Right lobe of liver (tissue), 4 donors: ENCODE measurements around the gene HIF1A.

Experiments
- POLR2A ChIP-seq: fragments of 450-650 bp; IDR thresholded peaks from one replicate; pipeline ENCODE4 v1.6.1; 2017; ENCODE audit warnings: antibody characterized with exemption, mild to moderate bottlenecking
- TF ChIP-seq, protein P1 (sequence below), 4 donors: fragments of 200-600 bp in 3 of 4; fragments of 450-650 bp in 1 of 4; IDR thresholded peaks; one replicate each; pipeline versions ENCODE4 v1.5.1 to v1.8.0; 2016 to 2022; ENCODE audit warnings: antibody characterized with exemption in 4 of 4, mild to moderate bottlenecking in 2 of 4
- donor health status: DM: no; HTN: no; CAD: no.
- donor health status: DM: no; HTN: no; CAD: no.
- donor health status: DM: no; HTN: yes; CAD: no.

DNA sequence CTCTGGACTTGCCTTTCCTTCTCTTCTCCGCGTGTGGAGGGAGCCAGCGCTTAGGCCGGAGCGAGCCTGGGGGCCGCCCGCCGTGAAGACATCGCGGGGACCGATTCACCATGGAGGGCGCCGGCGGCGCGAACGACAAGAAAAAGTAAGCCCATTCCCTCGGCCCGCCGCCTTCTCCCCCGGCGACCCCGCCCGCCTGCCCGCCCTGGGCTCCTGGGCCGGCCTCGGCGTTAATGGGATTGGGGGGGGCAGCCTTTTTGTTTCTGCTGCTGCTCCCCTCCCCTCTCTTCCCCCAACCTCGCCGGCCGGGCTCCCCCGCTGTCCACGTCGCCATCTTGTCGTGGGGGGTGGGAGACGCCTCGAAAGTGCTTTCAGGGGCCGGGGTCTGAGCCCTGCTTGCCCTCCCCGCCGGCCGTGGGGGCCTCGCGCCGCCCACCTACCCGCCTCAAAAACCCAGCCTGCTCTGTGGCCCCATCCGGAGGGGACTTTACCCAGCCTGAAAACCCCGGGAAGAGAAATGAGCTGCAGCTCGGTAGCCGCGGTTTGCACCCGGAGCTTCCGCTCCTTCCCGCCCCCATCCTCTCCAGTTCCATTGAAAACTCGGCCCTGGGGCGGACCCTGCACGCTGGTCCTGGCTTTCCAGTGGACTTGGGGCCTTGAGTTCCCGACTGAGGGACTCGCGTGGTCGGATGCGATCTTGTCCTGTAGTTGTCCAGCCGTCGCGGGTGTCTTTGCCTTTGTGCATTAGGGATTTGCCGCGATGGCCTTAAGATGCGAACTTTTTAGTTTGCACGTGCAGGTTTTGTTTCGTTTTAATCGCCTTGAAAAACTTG, 598 bp downstream of the HIF1A start:
- TF ChIP-seq, protein P1, sequence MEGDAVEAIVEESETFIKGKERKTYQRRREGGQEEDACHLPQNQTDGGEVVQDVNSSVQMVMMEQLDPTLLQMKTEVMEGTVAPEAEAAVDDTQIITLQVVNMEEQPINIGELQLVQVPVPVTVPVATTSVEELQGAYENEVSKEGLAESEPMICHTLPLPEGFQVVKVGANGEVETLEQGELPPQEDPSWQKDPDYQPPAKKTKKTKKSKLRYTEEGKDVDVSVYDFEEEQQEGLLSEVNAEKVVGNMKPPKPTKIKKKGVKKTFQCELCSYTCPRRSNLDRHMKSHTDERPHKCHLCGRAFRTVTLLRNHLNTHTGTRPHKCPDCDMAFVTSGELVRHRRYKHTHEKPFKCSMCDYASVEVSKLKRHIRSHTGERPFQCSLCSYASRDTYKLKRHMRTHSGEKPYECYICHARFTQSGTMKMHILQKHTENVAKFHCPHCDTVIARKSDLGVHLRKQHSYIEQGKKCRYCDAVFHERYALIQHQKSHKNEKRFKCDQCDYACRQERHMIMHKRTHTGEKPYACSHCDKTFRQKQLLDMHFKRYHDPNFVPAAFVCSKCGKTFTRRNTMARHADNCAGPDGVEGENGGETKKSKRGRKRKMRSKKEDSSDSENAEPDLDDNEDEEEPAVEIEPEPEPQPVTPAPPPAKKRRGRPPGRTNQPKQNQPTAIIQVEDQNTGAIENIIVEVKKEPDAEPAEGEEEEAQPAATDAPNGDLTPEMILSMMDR (IDR thresholded peaks at IDR 0.05): no peak
- no peak for TF ChIP-seq POLR2A
